Breast epithelium (tissue), 3 donors: Measurements from ENCODE around the gene CDH4.

Experiments
- CTCF ChIP-seq, 3 donors: fragments of 450-650 bp; IDR thresholded peaks; one replicate each; pipeline ENCODE4 v1.5.1; 2016 to 2017; ENCODE audit warnings: antibody characterized with exemption in 3 of 3, mild to moderate bottlenecking in 3 of 3, moderate library complexity in 3 of 3
- POLR2A ChIP-seq: fragments of 450-650 bp; IDR thresholded peaks from one replicate; pipeline ENCODE4 v1.6.1; 2016; ENCODE audit warnings: antibody characterized with exemption, mild to moderate bottlenecking, moderate library complexity
- POLR2AphosphoS5 ChIP-seq, 3 donors: sonication (generic); formaldehyde crosslinking; IDR thresholded peaks; one replicate each; pipeline ENCODE4 v1.6.1; 2017; ENCODE audit warnings: antibody characterized with exemption in 3 of 3

GRCh38 chr20:61299104-61299503 is 47.0 kb downstream of the CDH4 start:
- TF ChIP-seq CTCF (IDR thresholded peaks at IDR 0.05) (no peak), POLR2A (no peak), POLR2AphosphoS5 (IDR thresholded peaks at IDR 0.05) (no peak)
